NCI-H1417 (cell line): Measurements from ENCODE around the gene CFAP97D1.

Source experiments
- DNase-seq, 3 experiments: peaks; one replicate each; lab custom pipeline; 2025; lab: John Stamatoyannopoulos, UW

CFAP97D1 gene

GRCh38 chr17:43780135-43780534, at the start of gene CFAP97D1:
Gene CFAP97D1 (plus strand): TSS chr17:43780435. CDS start chr17:43780463, 28 bp downstream.
- no peak for DNase-seq

- no peak for DNase-seq
Measured at GRCh38 chr17:43732958-43733357, 47.3 kb upstream of the CFAP97D1 start.

GRCh38 chr17:43733956-43734355, 46.3 kb upstream of the CFAP97D1 start:
- DNase-seq, result no peak

- DNase-seq, result no peak
Measured at GRCh38 chr17:43734376-43734775, 45.9 kb upstream of the CFAP97D1 start.

- DNase-seq, result no peak
Measured at GRCh38 chr17:43736389-43736788, 43.8 kb upstream of the CFAP97D1 start.

GRCh38 chr17:43737722-43738121, 42.5 kb upstream of the CFAP97D1 start:
- no peak for DNase-seq

GRCh38 chr17:43740541-43740940, 39.7 kb upstream of the CFAP97D1 start:
- no peak for DNase-seq

- DNase-seq, result no peak
Measured at GRCh38 chr17:43741636-43742035, 38.6 kb upstream of the CFAP97D1 start.

- DNase-seq, result no peak
Measured at GRCh38 chr17:43745541-43745940, 34.7 kb upstream of the CFAP97D1 start.

GRCh38 chr17:43750153-43750552, 30.1 kb upstream of the CFAP97D1 start:
- DNase-seq, result no peak

- DNase-seq, result no peak
Measured at GRCh38 chr17:43753493-43754129, 26.6 kb upstream of the CFAP97D1 start.

- DNase-seq, result no peak
Measured at GRCh38 chr17:43754947-43755346, 25.3 kb upstream of the CFAP97D1 start.

- DNase-seq, result peak in 2 of 3 experiments; percentile 29 to 43
Measured at GRCh38 chr17:43755389-43755875, 24.8 kb upstream of the CFAP97D1 start.

GRCh38 chr17:43756201-43756600, 24.0 kb upstream of the CFAP97D1 start:
- DNase-seq, result no peak

GRCh38 chr17:43757171-43757660, 23.0 kb upstream of the CFAP97D1 start:
- no peak for DNase-seq

GRCh38 chr17:43758086-43758485, 22.1 kb upstream of the CFAP97D1 start:
- DNase-seq, result no peak

- DNase-seq, result no peak
Measured at GRCh38 chr17:43758497-43759174, 21.6 kb upstream of the CFAP97D1 start, which contains the start of gene SOST. Gene SOST (minus strand): TSS chr17:43758791. CDS start chr17:43758741, 50 bp downstream.

GRCh38 chr17:43759836-43760235, 20.4 kb upstream of the CFAP97D1 start:
- DNase-seq, result no peak

- peak; percentile 82 to 96 (median 90) for DNase-seq
Measured at GRCh38 chr17:43760254-43760852, 19.9 kb upstream of the CFAP97D1 start.

GRCh38 chr17:43766413-43767052, 13.7 kb upstream of the CFAP97D1 start:
- DNase-seq, result peak; percentile 40 to 70 (median 53)

GRCh38 chr17:43767053-43767712, 13.1 kb upstream of the CFAP97D1 start:
- no peak for DNase-seq

GRCh38 chr17:43767713-43768059, 12.5 kb upstream of the CFAP97D1 start:
- DNase-seq, result no peak
